Activated naive CD8-positive, alpha-beta T cell treated with anti-CD3 and anti-CD28 coated beads, Interleukin-2, amount 10 ng/mL, durations not matched to agents 7 days and 5 days (primary cell): ENCODE measurements around the gene CCDC80. TPM values are rescaled to one million over a fixed set of nuclear protein-coding genes. Genes with fewer than 3 reads are reported as not detected.

ENCODE experiments used
- ATAC-seq: fragments of 150-1000 bp; cut with Tn5 transposase; one replicate; pipeline ENCODE4 v1.10.0; 2021; ENCODE audit warnings: low read depth, moderate library complexity
- POLR2A ChIA-PET: fragments of 350-600 bp; sonication (Branson Sonifier 250); formaldehyde crosslinking; loops from one replicate; lab custom pipeline; 2021; ENCODE audit warnings: antibody characterized with exemption; lab: Charles Lee
- DNase-seq: peaks from one replicate; pipeline ENCODE4 v3.0.0; 2021
- H3K27ac Mint-ChIP-seq: one replicate; pipeline ENCODE4 v1.8.0; 2022; ENCODE audit warnings: mild to moderate bottlenecking, mixed read lengths
- H3K27me3 Mint-ChIP-seq: one replicate; pipeline ENCODE4 v1.8.0; 2022; ENCODE audit warnings: mild to moderate bottlenecking, moderate library complexity, mixed read lengths
- H3K36me3 Mint-ChIP-seq: one replicate; pipeline ENCODE4 v1.8.0; 2021; ENCODE audit warnings: mild to moderate bottlenecking, mixed read lengths
- H3K4me1 Mint-ChIP-seq: one replicate; pipeline ENCODE4 v1.8.0; 2021; ENCODE audit warnings: mixed read lengths
- H3K4me3 Mint-ChIP-seq: one replicate; pipeline ENCODE4 v1.8.0; 2022; ENCODE audit warnings: mild to moderate bottlenecking, moderate library complexity, mixed read lengths
- H3K9me3 Mint-ChIP-seq: one replicate; pipeline ENCODE4 v1.8.0; 2021; ENCODE audit warnings: mixed read lengths
- total RNA-seq, 2 experiments: library from RNA; stranded (reverse); gene quantifications; one replicate each; pipeline ENCODE4 v1.2.3, GENCODE V29; 2021

Gene CCDC80
- total RNA-seq, 2 experiments from 2014 or later = not detected

GRCh38 chr3:112611752-112612515 lies 29.0 kb downstream of the CCDC80 start:
- H3K36me3 Mint-ChIP-seq = no peaks in the 10 kb centered on the region
- H3K4me1 Mint-ChIP-seq = no peaks in the 10 kb centered on the region
- DNase-seq (no peak), ATAC-seq (no peak)
- H3K27me3 Mint-ChIP-seq = peaks cover 16% of the 10 kb centered on the region
- H3K4me3 Mint-ChIP-seq = no peak overlapping the region
- no peaks in the 10 kb centered on the region for H3K9me3 Mint-ChIP-seq
- H3K27ac Mint-ChIP-seq = no peak overlapping the region
- POLR2A ChIA-PET = no interaction called here

DNA sequence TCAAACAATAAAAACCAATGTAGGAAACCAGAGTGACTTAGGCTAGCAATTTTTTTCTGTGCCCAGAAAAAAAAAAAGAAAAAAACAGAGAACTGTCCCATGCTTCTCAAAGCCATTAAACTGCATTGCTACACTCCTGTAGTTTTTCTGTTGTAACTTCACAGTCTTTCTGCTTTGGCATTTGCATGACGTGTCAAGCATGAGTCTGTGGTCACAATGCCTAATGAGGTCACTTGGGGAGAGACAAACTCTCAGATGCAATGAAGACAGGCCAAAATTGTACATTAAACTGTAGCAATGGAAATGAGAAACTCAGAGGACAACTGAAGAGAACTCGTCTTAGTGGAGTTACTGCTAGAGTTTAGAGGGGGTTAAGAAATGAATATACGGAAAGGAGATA lies 30.8 kb downstream of the CCDC80 start:
- no peak overlapping the region for H3K4me3 Mint-ChIP-seq
- no peak for ATAC-seq
- peak overlapping the region; percentile 23 for H3K27ac Mint-ChIP-seq
- no peaks in the 10 kb centered on the region for H3K9me3 Mint-ChIP-seq
- peaks cover 2% of the 10 kb centered on the region for H3K4me1 Mint-ChIP-seq
- POLR2A ChIA-PET = no interaction called here
- DNase-seq = no peak
- no peaks in the 10 kb centered on the region for H3K36me3 Mint-ChIP-seq
- peaks cover 21% of the 10 kb centered on the region for H3K27me3 Mint-ChIP-seq

DNA sequence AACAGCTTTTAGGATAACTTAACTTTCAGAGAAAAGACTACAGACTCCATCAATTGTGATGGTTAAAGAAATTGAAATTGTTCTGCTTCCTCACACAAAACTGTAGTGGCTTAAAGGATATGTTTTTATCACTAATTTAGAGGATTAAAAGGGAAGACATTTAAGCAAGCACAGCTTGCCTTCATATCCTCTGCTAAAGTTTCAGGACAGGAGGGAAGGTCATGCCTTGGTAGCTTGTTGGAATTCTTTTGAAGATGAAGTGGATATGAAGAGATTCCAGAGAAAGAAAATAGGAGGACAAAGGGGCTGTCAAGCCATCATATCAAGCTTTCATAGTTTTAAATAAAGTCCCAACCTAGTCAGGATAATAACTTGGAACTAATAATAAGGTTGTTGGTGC lies 33.1 kb downstream of the CCDC80 start:
- no peaks in the 10 kb centered on the region for H3K36me3 Mint-ChIP-seq
- H3K4me1 Mint-ChIP-seq = peaks cover 8% of the 10 kb centered on the region
- peaks cover 12% of the 10 kb centered on the region for H3K27me3 Mint-ChIP-seq
- ATAC-seq (no peak), DNase-seq (no peak)
- H3K27ac Mint-ChIP-seq = no peak overlapping the region
- POLR2A ChIA-PET = no interaction called here
- no peak overlapping the region for H3K4me3 Mint-ChIP-seq
- H3K9me3 Mint-ChIP-seq = no peaks in the 10 kb centered on the region

DNA sequence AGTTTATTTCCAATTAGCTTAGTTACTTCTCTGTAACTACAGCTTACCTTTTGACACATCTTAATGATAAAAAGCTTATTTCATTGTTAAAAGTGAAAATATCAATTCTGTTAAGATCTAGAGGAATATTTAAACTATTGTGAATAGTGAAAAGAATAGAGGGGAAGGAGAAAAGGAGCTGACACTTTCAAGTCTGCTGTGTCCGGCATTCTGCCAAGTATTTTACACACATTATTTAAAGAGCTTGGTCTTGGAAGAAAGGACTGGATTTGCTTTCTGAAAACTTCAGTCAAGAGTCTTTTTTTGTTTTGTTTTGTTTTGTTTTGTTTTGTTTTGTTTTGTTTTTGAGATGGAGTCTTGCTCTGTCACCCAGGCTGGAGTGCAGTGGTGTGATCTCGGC lies 34.8 kb downstream of the CCDC80 start:
- DNase-seq (no peak), ATAC-seq (no peak)
- Mint-ChIP-seq H3K4me3 (no peak overlapping the region), H3K27ac (no peak overlapping the region), H3K4me1 (peaks cover 14% of the 10 kb centered on the region), H3K9me3 (no peaks in the 10 kb centered on the region), H3K36me3 (no peaks in the 10 kb centered on the region), H3K27me3 (peaks cover 12% of the 10 kb centered on the region)
- POLR2A ChIA-PET = no interaction called here

- H3K27ac Mint-ChIP-seq = no peak overlapping the region
- no peaks in the 10 kb centered on the region for H3K36me3 Mint-ChIP-seq
- no peak overlapping the region for H3K4me3 Mint-ChIP-seq
- POLR2A ChIA-PET = no interaction called here
- DNase-seq (no peak), ATAC-seq (no peak)
- H3K27me3 Mint-ChIP-seq = peaks cover 12% of the 10 kb centered on the region
- no peaks in the 10 kb centered on the region for H3K9me3 Mint-ChIP-seq
- peaks cover 14% of the 10 kb centered on the region for H3K4me1 Mint-ChIP-seq
Measured at GRCh38 chr3:112605285-112605684, 35.7 kb downstream of the CCDC80 start.

- Mint-ChIP-seq H3K27me3 (peaks cover 12% of the 10 kb centered on the region), H3K9me3 (no peaks in the 10 kb centered on the region), H3K27ac (no peak overlapping the region), H3K36me3 (no peaks in the 10 kb centered on the region), H3K4me1 (peaks cover 14% of the 10 kb centered on the region), H3K4me3 (no peak overlapping the region)
- POLR2A ChIA-PET = no interaction called here
- ATAC-seq (no peak), DNase-seq (no peak)
Measured at GRCh38 chr3:112604536-112604935, 36.4 kb downstream of the CCDC80 start.

- H3K27ac Mint-ChIP-seq = no peak overlapping the region
- H3K36me3 Mint-ChIP-seq = no peaks in the 10 kb centered on the region
- peaks cover 14% of the 10 kb centered on the region for H3K4me1 Mint-ChIP-seq
- POLR2A ChIA-PET = no interaction called here
- DNase-seq = no peak
- H3K4me3 Mint-ChIP-seq = no peak overlapping the region
- ATAC-seq = no peak
- peaks cover 9% of the 10 kb centered on the region for H3K27me3 Mint-ChIP-seq
- H3K9me3 Mint-ChIP-seq = no peaks in the 10 kb centered on the region
Measured at GRCh38 chr3:112602217-112602838, 38.6 kb downstream of the CCDC80 start.

GRCh38 chr3:112598731-112599130 lies 42.2 kb downstream of the CCDC80 start:
- Mint-ChIP-seq H3K27ac (no peak overlapping the region), H3K36me3 (no peaks in the 10 kb centered on the region), H3K4me3 (no peak overlapping the region), H3K27me3 (no peaks in the 10 kb centered on the region), H3K9me3 (no peaks in the 10 kb centered on the region), H3K4me1 (peaks cover 7% of the 10 kb centered on the region)
- ATAC-seq = no peak
- DNase-seq = no peak
- POLR2A ChIA-PET = no interaction called here

DNA sequence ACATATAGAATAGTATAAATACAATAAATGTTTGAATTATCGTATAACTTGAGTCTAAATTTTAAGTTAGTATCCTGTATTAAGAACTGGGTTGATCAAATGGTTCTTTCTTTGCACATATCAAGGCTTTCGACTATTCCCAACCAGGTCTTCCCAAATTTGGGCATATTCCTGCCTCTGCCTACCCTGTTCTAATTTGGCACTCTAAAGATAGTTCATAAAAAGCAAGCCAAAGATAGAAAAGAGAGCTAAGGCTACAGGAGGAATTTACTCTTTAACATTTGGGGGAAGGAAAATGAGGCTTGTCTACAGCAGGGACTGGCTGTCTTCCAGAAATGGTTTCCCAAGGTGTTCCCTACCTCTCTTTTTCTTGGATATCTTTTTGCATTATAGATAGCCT lies 43.0 kb downstream of the CCDC80 start:
- no peaks in the 10 kb centered on the region for H3K9me3 Mint-ChIP-seq
- POLR2A ChIA-PET = no interaction called here
- peaks cover 7% of the 10 kb centered on the region for H3K4me1 Mint-ChIP-seq
- H3K4me3 Mint-ChIP-seq = no peak overlapping the region
- H3K36me3 Mint-ChIP-seq = peaks cover 3% of the 10 kb centered on the region
- H3K27me3 Mint-ChIP-seq = no peaks in the 10 kb centered on the region
- no peak overlapping the region for H3K27ac Mint-ChIP-seq
- ATAC-seq (no peak), DNase-seq (no peak)

GRCh38 chr3:112594856-112595255 lies 46.1 kb downstream of the CCDC80 start:
- H3K27ac Mint-ChIP-seq = no peak overlapping the region
- DNase-seq = no peak
- ATAC-seq = no peak
- POLR2A ChIA-PET = no interaction called here
- no peaks in the 10 kb centered on the region for H3K9me3 Mint-ChIP-seq
- H3K27me3 Mint-ChIP-seq = no peaks in the 10 kb centered on the region
- H3K4me1 Mint-ChIP-seq = peaks cover 4% of the 10 kb centered on the region
- H3K4me3 Mint-ChIP-seq = no peak overlapping the region
- peaks cover 15% of the 10 kb centered on the region for H3K36me3 Mint-ChIP-seq

GRCh38 chr3:112593258-112593657 lies 47.7 kb downstream of the CCDC80 start:
- no peaks in the 10 kb centered on the region for H3K27me3 Mint-ChIP-seq
- ATAC-seq (no peak), DNase-seq (no peak)
- POLR2A ChIA-PET = no interaction called here
- no peak overlapping the region for H3K4me3 Mint-ChIP-seq
- H3K27ac Mint-ChIP-seq = no peak overlapping the region
- peaks cover 4% of the 10 kb centered on the region for H3K4me1 Mint-ChIP-seq
- no peaks in the 10 kb centered on the region for H3K9me3 Mint-ChIP-seq
- H3K36me3 Mint-ChIP-seq = peaks cover 24% of the 10 kb centered on the region

GRCh38 chr3:112587336-112587735 lies 53.6 kb downstream of the CCDC80 start:
- DNase-seq (no peak), ATAC-seq (no peak)
- Mint-ChIP-seq H3K36me3 (peaks cover 39% of the 10 kb centered on the region), H3K27ac (no peak overlapping the region), H3K4me3 (no peak overlapping the region), H3K4me1 (peaks cover 11% of the 10 kb centered on the region), H3K27me3 (no peaks in the 10 kb centered on the region), H3K9me3 (peaks cover 3% of the 10 kb centered on the region)
- POLR2A ChIA-PET = no interaction called here

DNA sequence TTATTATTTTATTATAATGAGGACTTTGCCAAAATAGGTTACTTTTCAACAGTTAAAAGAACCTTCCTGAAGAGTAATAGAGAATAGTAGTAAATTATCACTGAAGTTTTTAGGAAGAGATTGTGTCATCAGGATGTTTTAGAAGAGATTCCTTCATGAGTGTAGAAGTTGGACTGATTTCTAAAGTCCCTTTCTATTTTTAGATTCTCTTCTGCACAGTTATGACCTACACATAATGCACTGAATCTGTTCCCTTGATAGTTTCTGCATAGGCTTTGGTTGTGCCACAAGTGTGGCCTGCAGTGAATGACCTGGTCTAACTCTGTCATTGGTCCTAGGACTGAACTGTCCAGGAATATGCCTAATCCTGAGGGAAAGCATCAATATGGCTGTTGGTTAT lies 55.2 kb downstream of the CCDC80 start:
- Mint-ChIP-seq H3K4me3 (no peak overlapping the region), H3K36me3 (peaks cover 36% of the 10 kb centered on the region)

GRCh38 chr3:112583105-112583504 lies 57.8 kb downstream of the CCDC80 start:
- Mint-ChIP-seq H3K9me3 (peaks cover 3% of the 10 kb centered on the region), H3K27me3 (no peaks in the 10 kb centered on the region), H3K27ac (no peak overlapping the region), H3K4me3 (no peak overlapping the region), H3K4me1 (peaks cover 10% of the 10 kb centered on the region), H3K36me3 (peaks cover 22% of the 10 kb centered on the region)
- POLR2A ChIA-PET = no interaction called here
- ATAC-seq = no peak
- DNase-seq = no peak

More for the DNA sequence above, 55.2 kb downstream of the CCDC80 start:
- no peak overlapping the region for H3K27ac Mint-ChIP-seq
- H3K27me3 Mint-ChIP-seq = no peaks in the 10 kb centered on the region
- H3K4me1 Mint-ChIP-seq = peaks cover 10% of the 10 kb centered on the region
- no peak for ATAC-seq
- H3K9me3 Mint-ChIP-seq = peaks cover 3% of the 10 kb centered on the region
- DNase-seq = no peak
- POLR2A ChIA-PET = no interaction called here
